Activated T-cell treated with anti-CD3 and anti-CD28 coated beads, Interleukin-2, amount 50 U/mL, for 1 hour (primary cell): ENCODE results near the gene NOTCH1.

Source experiments
- DNase-seq: peaks from one replicate; pipeline ENCODE4 v3.0.0-alpha.2; 2020

NOTCH1 gene

DNA sequence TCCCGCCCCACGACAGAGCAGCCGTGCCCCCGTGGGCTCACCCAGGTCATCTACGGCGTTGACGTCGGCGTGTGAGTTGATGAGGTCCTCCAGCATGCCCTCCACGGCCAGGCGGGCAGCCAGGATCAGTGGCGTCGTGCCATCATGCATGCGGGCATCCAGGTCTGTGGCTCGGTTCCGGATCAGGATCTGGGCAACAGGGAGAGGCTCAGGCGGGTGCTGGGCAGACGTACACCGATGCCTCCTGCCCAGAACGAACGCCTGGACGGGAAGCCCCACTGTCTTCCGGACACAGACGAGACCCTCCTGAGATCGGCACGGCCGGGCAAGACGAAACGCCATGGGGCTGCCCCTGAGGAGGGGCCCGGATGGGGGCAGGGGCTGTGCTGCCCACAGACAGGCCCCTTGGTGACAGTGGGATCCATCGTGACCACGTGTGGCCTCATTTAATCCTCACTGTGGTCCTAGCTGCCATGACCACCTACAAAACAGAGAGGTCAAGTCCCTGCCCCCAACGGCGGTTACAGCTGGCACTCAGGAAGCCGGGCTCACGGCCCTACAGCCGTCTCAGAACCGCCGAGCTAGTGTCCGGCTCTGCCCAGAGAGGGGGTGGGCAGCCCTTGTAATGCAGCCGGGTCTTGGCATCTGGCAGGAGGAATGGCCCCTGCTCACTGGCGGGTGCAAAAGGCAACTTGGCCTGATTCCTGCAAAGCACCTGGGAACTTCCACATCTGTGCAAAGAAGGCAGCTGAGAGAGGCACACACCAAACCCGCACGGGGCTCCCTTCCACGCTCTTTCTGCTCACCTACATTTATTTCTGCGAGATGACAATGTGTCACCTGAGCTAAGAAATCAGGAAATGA, 46.5 kb downstream of the NOTCH1 start:
- no peak for DNase-seq

DNA sequence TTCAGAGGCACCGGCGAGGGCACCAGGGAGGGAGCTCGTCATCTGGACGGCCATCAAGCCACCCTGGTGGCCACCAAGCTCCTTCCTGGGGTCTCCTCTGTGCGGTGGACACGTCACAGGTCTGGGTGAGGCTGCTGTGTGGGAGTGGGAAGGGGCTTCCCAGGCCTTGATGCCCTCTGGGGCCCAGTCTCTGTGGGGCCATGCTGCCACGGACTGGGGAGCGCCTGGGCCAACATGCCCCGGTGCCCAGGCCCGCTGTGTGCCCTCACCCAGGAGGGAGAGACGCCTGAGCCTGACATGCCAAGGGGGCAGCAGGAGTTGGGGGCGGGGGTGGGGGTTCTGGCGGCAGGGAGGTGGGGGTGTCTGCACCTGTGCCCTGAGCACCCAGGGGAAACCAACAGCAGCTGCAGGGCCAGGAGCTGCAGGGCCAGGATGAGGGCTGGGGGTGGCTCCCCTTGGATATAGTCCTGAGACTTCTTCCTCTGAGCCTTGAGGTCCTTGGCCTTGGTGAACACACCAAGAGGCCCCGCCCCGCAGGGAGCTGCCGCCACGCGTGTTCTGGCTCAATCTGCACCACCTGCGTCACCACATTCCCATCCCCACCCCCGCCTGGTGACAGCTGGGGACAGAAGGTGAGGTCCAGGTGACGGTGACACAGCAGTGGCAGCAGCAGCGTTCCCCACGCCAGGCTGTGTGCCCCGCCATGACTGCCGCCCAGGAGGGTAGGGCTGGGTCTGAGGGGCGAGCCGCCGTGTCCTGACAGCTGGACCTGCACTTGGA, 47.7 kb downstream of the NOTCH1 start:
- DNase-seq = no peak

- DNase-seq = no peak
Measured at GRCh38 chr9:136496801-136497620, 48.8 kb downstream of the NOTCH1 start.

DNA sequence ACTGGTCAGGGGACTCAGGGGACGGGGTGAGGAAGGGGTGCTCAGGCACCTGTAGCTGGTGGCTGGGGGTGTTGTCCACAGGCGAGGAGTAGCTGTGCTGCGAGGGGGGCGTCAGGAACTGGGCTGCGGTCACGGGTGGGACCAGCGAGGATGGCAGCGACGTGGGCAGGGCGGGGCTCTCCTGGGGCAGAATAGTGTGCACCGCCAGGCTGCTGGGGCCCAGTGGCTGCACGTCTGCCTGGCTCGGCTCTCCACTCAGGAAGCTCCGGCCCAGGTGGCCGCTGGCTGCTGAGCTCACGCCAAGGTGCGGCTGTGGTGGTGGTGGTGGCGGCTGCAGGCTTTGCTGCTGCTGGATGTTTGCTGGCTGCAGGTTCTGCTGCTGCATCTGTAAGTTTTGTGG, 49.7 kb downstream of the NOTCH1 start:
- no peak for DNase-seq

DNA sequence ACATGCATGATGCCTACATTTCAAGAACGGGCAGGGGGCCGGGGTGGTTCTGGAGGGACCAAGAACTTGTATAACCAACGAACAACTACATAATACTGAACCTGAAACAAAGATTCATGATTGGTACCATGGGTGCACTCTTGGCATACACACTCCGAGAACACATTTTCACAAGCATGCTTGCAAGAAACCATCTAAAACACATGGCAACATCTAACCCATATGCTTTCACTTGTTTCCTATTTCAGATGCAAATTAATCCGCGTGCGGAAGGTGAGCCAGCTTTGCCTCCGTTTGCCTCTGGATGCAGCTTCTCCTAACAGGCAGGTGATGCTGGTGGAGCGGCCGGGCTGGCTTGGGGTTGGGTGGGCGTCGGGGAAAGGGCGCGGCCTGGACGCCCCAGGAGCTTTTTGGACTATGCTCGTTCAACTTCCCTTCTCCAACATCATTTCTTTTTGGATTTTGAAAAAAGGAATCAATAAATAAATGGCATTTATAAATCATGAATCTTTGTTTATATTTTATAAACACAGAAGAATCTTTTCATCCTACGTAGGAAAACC, 50.5 kb downstream of the NOTCH1 start:
- DNase-seq = no peak

DNA sequence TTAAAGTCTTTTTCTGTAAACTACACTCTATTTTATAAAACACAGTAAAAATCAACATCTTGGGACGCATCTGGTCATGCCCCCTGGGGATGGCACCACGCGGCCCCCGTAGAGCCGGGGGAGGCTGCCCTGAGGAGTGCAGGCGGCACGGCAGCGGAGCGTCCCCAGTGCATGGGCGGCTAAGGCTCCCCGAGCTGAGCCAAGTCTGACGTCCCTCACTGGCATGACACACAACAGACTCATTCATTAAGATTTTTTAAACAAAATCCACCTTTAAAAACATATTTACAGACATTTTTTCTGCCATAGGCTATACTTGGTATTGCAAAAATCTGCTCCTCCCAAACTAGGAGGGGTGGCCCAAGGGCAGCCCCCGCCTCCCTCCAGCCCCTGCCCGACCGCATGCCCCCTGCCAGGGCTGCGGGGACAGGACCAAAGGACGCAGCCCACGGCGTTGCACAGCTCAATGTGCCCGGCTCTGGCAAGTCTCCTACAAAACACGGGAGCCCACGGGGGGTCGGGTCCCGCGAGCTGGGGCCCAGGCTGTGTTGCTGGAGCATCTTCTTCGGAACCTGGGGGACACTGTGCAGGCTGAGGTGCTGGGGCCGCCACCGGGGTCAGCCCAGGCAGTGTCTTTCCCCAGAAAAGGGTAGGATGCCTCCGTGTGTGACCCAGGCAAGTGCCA, 51.2 kb downstream of the NOTCH1 start:
- no peak for DNase-seq

DNA sequence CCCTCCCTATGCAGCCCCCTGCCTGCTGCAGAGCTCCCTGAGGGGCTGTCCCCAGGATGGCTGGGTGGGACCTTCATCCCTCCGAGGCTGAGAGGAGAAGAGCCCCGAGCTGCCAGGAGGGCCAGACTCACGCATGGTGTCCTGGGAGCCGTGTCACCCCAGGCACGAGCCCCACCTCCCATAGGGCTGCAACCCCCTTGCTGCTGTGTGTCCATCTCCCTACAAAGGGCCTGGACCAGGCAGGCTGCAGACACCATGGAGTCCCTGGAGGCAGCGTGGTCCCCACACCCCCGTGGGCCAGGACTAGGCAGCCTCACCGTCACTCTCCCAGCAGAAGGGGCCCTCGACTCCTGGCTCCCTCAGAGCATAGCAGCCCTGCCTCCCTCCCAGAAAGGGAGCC, 51.8 kb downstream of the NOTCH1 start:
- no peak for DNase-seq

DNA sequence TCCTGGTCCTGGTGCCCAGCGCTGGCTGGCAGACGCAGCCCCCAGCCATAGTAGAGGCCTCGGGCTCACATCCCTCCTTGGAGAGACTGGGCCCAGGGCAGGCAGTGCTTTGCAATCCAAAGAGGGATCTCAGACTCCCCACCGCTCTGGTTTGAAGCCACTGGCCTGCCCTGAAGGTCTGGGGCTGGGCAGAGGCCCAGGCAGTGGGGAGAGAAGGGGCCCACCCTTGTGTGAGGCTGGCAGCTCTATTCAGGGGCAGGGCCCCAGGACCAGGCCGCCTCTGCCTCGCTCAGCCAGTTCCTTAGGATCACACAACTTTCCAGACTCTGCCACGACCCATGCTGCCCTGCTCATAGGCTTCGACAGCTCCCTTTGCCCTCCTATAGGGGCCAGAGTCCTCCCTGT, 52.3 kb downstream of the NOTCH1 start:
- DNase-seq = no peak

GRCh38 chr9:136492978-136493522, 52.8 kb downstream of the NOTCH1 start:
- DNase-seq = no peak

DNA sequence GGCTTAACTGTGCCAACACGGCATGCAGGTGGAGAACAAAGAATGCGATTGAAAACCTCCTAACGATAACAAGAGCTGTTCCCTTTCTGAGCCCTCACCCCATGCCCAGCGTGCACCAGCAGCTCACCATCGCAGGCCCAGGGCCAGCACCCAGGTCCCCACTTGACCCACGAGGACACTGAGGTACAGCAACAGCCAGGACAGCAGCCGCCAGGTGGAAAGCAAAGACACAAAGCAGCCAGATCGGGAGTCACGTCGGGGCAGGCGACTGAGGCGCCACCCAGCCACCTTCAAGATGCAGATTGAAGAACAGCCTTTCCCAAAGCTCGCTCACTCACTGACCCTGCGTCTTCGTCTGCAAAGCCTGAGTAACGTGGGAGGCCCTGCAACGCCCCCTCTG, 56.1 kb downstream of the NOTCH1 start:
- DNase-seq = no peak

DNA sequence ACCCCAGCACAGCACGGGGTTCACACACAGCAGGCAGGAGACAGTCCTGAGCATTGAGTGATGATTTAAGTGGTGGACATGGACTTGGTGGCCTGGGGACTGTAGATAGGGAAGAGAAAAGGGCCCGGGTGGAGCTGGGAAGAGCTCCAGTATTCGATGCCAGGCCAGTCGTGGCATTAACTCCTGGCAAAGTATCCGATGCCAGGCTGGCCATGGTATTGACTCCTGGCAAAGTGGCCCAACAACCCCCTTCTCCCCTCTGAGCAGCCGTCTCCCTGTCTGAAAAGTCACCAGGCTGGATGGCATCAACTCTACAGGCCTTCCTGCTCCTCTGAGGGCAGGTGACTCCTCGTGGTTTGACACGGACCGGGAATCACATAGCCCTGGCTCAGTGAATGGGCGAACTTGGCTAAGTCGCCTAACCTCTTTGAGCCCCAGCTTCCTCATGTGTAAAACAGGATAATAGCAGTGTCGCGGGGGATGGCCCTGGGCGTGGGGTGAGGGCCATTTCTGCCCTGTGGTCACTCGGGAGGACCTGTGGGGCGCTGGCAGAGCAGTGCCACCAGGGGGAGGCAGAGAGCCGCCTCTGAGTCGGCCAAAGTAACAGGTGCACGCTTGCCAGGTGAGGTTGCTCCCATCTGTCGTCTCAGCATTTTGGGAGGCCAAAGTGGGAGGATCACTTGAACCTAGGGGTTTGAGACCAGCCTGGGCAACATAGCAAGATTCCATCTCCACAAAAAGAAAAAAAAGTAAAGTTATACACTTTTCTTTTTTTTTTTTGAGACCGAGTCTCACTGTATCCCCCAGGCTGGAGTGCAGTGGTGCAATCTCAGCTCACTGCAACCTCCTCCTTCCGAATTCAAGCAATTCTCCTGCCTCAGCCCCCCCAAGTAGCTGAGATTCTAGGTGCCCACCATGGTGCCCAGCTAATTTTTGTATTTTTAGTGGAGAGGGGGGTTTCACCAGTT, 57.3 kb downstream of the NOTCH1 start:
- DNase-seq = peak; percentile 82

DNA sequence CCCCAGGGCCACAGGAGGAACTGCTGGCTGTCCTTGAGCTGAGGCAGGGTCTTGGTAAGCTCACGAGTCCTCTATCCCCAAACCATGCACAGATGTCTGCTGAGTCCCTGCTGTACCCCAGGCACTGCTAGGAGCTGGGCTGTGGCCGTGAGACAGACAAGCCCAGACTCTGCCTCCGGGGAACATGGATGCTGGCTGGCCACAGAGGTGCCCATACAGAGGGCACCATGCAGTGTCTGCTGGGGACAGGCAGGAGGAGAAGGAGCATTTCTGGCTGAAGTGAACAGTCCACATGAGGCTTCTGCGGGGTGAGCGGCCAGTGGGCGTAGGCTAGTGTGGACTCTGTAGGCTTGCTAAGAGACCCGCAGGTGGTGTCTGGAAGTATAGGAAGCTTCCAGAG, 58.2 kb downstream of the NOTCH1 start:
- no peak for DNase-seq

- no peak for DNase-seq
Measured at GRCh38 chr9:136486823-136487620, 58.8 kb downstream of the NOTCH1 start.

- DNase-seq = no peak
Measured at GRCh38 chr9:136486131-136486530, 59.7 kb downstream of the NOTCH1 start.

GRCh38 chr9:136485049-136486045, 60.5 kb downstream of the NOTCH1 start:
- DNase-seq = peak; percentile 84

- DNase-seq = no peak
Measured at GRCh38 chr9:136484153-136485048, 61.4 kb downstream of the NOTCH1 start.

GRCh38 chr9:136483589-136484152, 62.2 kb downstream of the NOTCH1 start:
- DNase-seq = peak; percentile 97
